Breast epithelium (tissue), 4 donors: ENCODE data around the gene MYL10. TPM values are rescaled to one million over a fixed set of nuclear protein-coding genes. Genes with fewer than 3 reads are reported as not detected.

Experiments
- DNase-seq, 2 donors: peaks; one replicate each; pipeline ENCODE4 v3.0.0-alpha.2; 2019; ENCODE audit warnings: low spot score in 2 of 2
- H3K27ac ChIP-seq, 2 donors: fragments of 200-600 bp; sonication (generic) in 1 of 2; one replicate each; pipeline ENCODE4 v1.5.1; 2016 to 2019; ENCODE audit warnings: mild to moderate bottlenecking in 1 of 2
- H3K27me3 ChIP-seq, 2 donors: fragments of 200-600 bp; sonication (generic) in 1 of 2; one replicate each; pipeline versions ENCODE4 v1.5.1 to v1.6.0; 2017 to 2019; ENCODE audit warnings: control low read depth in 1 of 2, mild to moderate bottlenecking in 1 of 2
- H3K36me3 ChIP-seq: fragments of 200-600 bp; one replicate; pipeline ENCODE4 v1.5.1; 2019
- H3K4me1 ChIP-seq, 2 donors: fragments of 200-600 bp; sonication (generic); one replicate each; pipeline ENCODE4 v1.5.1; 2016 to 2019; ENCODE audit warnings: control low read depth in 1 of 2
- H3K4me3 ChIP-seq, 3 donors: fragments of 200-600 bp; sonication (generic); 1 replicate in 2 of 3; 2 replicates in 1 of 3; pipeline ENCODE4 v1.5.1; 2016 to 2019; ENCODE audit warnings: mild to moderate bottlenecking in 3 of 3, moderate library complexity in 2 of 3
- H3K9me3 ChIP-seq, 2 donors: fragments of 200-600 bp; sonication (generic) in 1 of 2; one replicate each; pipeline ENCODE4 v1.5.1; 2016 to 2019; ENCODE audit warnings: control low read depth in 1 of 2
- POLR2A ChIP-seq: fragments of 450-650 bp; IDR thresholded peaks from one replicate; pipeline ENCODE4 v1.6.1; 2016; ENCODE audit warnings: antibody characterized with exemption, mild to moderate bottlenecking, moderate library complexity
- POLR2AphosphoS5 ChIP-seq, 3 donors: sonication (generic); formaldehyde crosslinking; IDR thresholded peaks; one replicate each; pipeline ENCODE4 v1.6.1; 2017; ENCODE audit warnings: antibody characterized with exemption in 3 of 3
- intact Hi-C: fragments of 100-400 bp; cut with DNase I; formaldehyde crosslinking; loops from one replicate; pipeline ENCODE4 v1.15.1; 2023; ENCODE audit warnings: low total_unique reads
- total RNA-seq, 3 donors: library from RNA; depleted of rRNA; stranded (reverse); fragments of >200 nt; gene quantifications; one replicate each; pipeline ENCODE4 v1.1.0, GENCODE V29; 2016
- TF ChIP-seq, protein P1 (sequence below), 3 donors: fragments of 450-650 bp; IDR thresholded peaks; one replicate each; pipeline ENCODE4 v1.5.1; 2016 to 2017; ENCODE audit warnings: antibody characterized with exemption in 3 of 3, mild to moderate bottlenecking in 3 of 3, moderate library complexity in 3 of 3

The MYL10 gene
- total RNA-seq, 3 donors from 2014 or later, result not detected

DNA sequence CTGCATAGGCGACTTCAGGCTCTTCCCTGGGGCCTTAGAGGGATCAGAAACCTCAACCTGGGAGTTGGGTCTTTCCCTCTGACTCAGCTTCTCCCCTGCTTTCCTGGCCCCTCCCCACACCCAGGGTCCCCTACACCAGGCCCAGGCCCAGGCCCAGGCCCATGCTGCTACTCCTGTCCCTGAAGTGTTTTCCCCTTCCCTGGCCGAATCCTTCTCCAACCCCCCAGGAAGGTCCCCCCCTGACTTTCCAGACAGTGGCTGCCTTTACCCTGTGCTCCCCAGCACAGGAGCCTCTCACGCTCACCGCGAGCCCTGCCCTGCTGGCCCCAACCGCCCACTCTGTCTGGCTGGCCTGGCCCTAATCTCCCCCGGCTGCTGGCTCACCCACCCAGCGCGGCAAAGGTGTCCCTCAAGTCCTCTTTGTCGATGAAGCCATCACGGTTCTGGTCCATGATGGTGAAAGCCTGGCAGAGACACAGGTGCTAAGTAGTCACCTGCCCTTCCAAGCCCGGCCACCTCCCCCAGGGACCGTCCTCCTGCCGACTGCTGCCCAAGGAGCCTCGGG is 6.4 kb downstream of the MYL10 start:
- DNase-seq, result no peak
- no peak overlapping the region for H3K27ac ChIP-seq
- no peaks in the 10 kb centered on the region for H3K36me3 ChIP-seq
- no peaks in the 10 kb centered on the region for H3K4me1 ChIP-seq
- TF ChIP-seq, protein P1, sequence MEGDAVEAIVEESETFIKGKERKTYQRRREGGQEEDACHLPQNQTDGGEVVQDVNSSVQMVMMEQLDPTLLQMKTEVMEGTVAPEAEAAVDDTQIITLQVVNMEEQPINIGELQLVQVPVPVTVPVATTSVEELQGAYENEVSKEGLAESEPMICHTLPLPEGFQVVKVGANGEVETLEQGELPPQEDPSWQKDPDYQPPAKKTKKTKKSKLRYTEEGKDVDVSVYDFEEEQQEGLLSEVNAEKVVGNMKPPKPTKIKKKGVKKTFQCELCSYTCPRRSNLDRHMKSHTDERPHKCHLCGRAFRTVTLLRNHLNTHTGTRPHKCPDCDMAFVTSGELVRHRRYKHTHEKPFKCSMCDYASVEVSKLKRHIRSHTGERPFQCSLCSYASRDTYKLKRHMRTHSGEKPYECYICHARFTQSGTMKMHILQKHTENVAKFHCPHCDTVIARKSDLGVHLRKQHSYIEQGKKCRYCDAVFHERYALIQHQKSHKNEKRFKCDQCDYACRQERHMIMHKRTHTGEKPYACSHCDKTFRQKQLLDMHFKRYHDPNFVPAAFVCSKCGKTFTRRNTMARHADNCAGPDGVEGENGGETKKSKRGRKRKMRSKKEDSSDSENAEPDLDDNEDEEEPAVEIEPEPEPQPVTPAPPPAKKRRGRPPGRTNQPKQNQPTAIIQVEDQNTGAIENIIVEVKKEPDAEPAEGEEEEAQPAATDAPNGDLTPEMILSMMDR (IDR thresholded peaks at IDR 0.05), result no peak
- TF ChIP-seq POLR2A, result no peak
- TF ChIP-seq POLR2AphosphoS5 (IDR thresholded peaks at IDR 0.05), result no peak
- H3K27me3 ChIP-seq, result peaks cover 2 to 45% of the 10 kb centered on the region in 2 donors
- intact Hi-C loops, result no loop called here
- H3K4me3 ChIP-seq, result no peak overlapping the region
- H3K9me3 ChIP-seq, result no peaks in the 10 kb centered on the region

DNA sequence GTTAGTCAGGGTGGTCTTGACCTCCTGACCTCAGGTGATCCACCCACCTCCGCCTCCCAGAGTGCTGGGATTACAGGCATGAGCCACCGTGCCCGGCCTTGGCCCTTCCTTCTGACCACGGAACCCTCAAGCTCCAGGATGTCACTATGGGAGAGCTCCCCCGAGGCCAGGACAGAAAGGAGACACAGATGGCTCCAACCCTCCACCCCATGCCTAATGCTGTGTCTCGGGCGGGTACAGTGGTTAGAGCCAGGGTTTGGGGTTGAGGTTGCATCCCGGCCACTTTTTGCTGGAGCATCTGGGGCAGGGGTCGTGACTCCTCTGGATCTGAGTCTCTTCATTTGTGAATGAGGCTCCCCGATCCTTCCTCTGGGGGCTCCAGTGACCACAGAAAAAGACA is 8.1 kb downstream of the MYL10 start:
- TF ChIP-seq POLR2A (no peak), POLR2AphosphoS5 (IDR thresholded peaks at IDR 0.05) (no peak)
- TF ChIP-seq, protein P1 (IDR thresholded peaks at IDR 0.05), result no peak
- intact Hi-C loops, result no loop called here
- DNase-seq, result no peak
- Histone ChIP-seq H3K9me3 (no peaks in the 10 kb centered on the region), H3K27ac (no peak overlapping the region), H3K27me3 (peaks cover 0 to 40% of the 10 kb centered on the region in 2 donors), H3K4me1 (no peaks in the 10 kb centered on the region), H3K4me3 (no peak overlapping the region), H3K36me3 (no peaks in the 10 kb centered on the region)

DNA sequence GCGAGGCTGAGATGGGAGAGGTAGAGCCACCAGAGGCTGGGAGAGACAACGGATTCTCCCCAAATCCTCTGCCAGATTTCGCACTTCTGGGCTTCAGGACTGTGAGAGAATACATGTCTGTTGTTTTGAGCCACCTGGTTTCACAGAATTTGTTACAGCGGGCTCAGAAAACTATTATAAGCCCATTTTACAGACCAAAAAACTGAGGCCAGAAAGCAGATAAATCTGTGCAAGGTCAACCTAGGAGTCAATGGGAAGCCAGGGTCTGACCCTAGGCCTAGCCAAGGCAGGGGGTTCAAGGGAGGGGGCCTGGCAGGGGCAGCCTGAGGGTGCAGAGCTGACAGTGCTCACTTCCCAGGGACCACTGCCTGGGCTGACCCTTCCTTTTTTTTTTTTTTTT is 8.7 kb downstream of the MYL10 start:
- no peak for DNase-seq
- Histone ChIP-seq H3K27ac (no peak overlapping the region), H3K36me3 (no peaks in the 10 kb centered on the region), H3K4me1 (no peaks in the 10 kb centered on the region), H3K4me3 (no peak overlapping the region), H3K9me3 (no peaks in the 10 kb centered on the region), H3K27me3 (peaks cover 0 to 38% of the 10 kb centered on the region in 2 donors)
- TF ChIP-seq, protein P1 (IDR thresholded peaks at IDR 0.05), result no peak
- TF ChIP-seq POLR2AphosphoS5 (IDR thresholded peaks at IDR 0.05) (no peak), POLR2A (no peak)
- intact Hi-C loops, result no loop called here

DNA sequence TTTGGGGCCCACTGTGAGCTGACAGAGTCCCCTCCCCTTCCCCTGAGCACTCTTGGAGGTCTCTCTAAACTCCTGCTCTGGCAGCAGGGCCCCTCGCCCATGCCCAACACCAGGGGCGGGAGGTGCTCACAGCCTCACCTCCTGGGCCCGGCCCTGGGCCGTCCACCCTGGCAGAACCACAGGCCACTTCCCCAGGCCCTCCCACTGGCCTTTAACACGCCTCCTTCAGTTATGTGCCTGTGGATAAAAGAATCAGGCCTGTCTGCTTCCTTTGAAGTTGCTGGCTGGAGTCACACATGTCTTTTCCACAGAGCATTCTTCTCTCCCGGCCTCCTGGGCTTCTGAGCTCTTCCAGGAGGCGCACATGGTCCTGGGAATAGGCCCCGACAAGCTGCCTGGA is 10.2 kb downstream of the MYL10 start:
- H3K36me3 ChIP-seq, result no peaks in the 10 kb centered on the region
- intact Hi-C loops, result no loop called here
- H3K4me3 ChIP-seq, result peak overlapping the region in 1 of 3 donors; percentile 33
- peaks cover 0 to 34% of the 10 kb centered on the region in 2 donors for H3K27me3 ChIP-seq
- no peaks in the 10 kb centered on the region for H3K4me1 ChIP-seq
- H3K9me3 ChIP-seq, result no peaks in the 10 kb centered on the region
- no peak overlapping the region for H3K27ac ChIP-seq
- TF ChIP-seq POLR2AphosphoS5 (IDR thresholded peaks at IDR 0.05), result no peak
- no peak for DNase-seq

DNA sequence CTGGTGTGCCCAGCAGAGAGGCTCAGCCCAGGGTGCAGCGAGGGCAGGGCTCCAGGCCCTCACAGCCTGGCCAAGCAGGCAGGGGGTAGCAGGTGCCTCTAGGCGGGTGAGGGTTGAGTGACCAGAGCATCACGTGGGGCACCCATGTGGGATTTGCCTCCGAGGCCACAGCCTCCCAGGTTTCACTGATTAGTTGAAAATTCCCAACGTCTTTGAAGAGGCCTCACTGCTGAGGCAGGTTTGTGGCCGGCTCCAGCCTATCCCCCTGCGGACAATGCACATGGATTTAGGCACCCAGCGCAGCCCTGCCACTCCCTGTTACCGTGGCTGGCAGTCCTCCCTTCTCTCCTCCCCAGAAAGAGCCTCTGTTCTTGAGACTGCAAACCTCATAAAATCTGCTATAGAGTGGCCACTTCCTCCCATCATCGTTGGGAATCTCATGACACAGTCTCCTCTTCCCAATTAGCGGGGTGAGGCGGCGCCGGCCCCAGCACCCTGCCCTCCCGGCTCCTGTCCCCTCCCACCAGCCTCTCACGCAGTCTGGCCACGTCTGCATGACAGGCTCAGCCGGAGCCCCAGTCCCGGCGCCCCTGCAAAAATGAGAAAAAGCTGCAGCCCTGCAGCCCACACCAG is 10.8 kb downstream of the MYL10 start:
- intact Hi-C loops, result no loop called here
- H3K4me3 ChIP-seq, result peak overlapping the region in 1 of 3 donors; percentile 33
- no peak for DNase-seq
- no peak overlapping the region for H3K27ac ChIP-seq
- no peaks in the 10 kb centered on the region for H3K9me3 ChIP-seq
- no peaks in the 10 kb centered on the region for H3K4me1 ChIP-seq
- no peaks in the 10 kb centered on the region for H3K36me3 ChIP-seq
- peaks cover 0 to 38% of the 10 kb centered on the region in 2 donors for H3K27me3 ChIP-seq
- TF ChIP-seq POLR2A, result no peak
- no peak for TF ChIP-seq POLR2AphosphoS5 (IDR thresholded peaks at IDR 0.05)
- TF ChIP-seq, protein P1 (IDR thresholded peaks at IDR 0.05), result no peak
